Activated T-helper 17 cell treated with anti-CD3 and anti-CD28 coated beads, Interleukin-2, amount 50 U/mL, for 72 hours (primary cell): ENCODE results near the gene RFNG. TPM values are rescaled to one million over a fixed set of nuclear protein-coding genes. Genes with fewer than 3 reads are reported as not detected.

Experiments
- total RNA-seq, 2 donors: library from RNA; stranded (reverse); gene quantifications; one replicate each; pipeline ENCODE4 v1.2.3, GENCODE V29; 2022

RFNG gene
- total RNA-seq, 2 donors from 2014 or later, result 21.1 to 25.2 TPM

Other genes starting within 250 kb of the RFNG start
- under 1 TPM in 1 of 2 donors, not detected in 1; 0.26 TPM for gene GCGR, start 247.7 kb downstream of the RFNG start, total RNA-seq
- 10 to 100 TPM; 45.7 to 94.4 TPM for gene MCRIP1, start 218.5 kb downstream of the RFNG start, total RNA-seq
- not detected for gene PPP1R27, start 216.8 kb downstream of the RFNG start, total RNA-seq
- 100 to 1,000 TPM; 506 to 602 TPM for gene P4HB, start 191.3 kb downstream of the RFNG start, total RNA-seq
- 100 to 1,000 TPM; 384 to 814 TPM for gene ARHGDIA, start 180.5 kb downstream of the RFNG start, total RNA-seq
- gene ALYREF, start 160.2 kb downstream of the RFNG start, total RNA-seq, result 100 to 1,000 TPM; 103 to 251 TPM
- 100 to 1,000 TPM; 103 to 123 TPM for gene ANAPC11, start 160.1 kb downstream of the RFNG start, total RNA-seq
- gene NPB, start 149.6 kb downstream of the RFNG start, total RNA-seq, result under 1 TPM; 0.17 to 0.53 TPM
- 10 to 100 TPM; 10.1 to 26.8 TPM for gene PCYT2, start 140.4 kb downstream of the RFNG start, total RNA-seq
- gene SIRT7, start 133.6 kb downstream of the RFNG start, total RNA-seq, result 10 to 100 TPM; 41.3 to 47.5 TPM
- 10 to 100 TPM; 28.9 to 32.6 TPM for gene MAFG, start 124.1 kb downstream of the RFNG start, total RNA-seq
- gene PYCR1, start 114.5 kb downstream of the RFNG start, total RNA-seq, result 10 to 100 TPM; 25.1 to 40.6 TPM
- gene MYADML2, start 104.6 kb downstream of the RFNG start, total RNA-seq, result not detected
- 1 to 10 TPM in 1 of 2 donors, under 1 TPM in 1; 0.17 to 6.8 TPM for gene NOTUM, start 90.6 kb downstream of the RFNG start, total RNA-seq
- 10 to 100 TPM; 22.3 to 30.3 TPM for gene ASPSCR1, start 74.2 kb downstream of the RFNG start, total RNA-seq
- gene CENPX, start 28.9 kb downstream of the RFNG start, total RNA-seq, result 100 to 1,000 TPM in 1 of 2 donors, 10 to 100 TPM in 1; 66.1 to 102 TPM
- gene LRRC45, start 28.5 kb downstream of the RFNG start, total RNA-seq, result 10 to 100 TPM; 14.0 to 23.9 TPM
- gene RAC3, start 20.1 kb downstream of the RFNG start, total RNA-seq, result 1 to 10 TPM; 6.6 to 7.7 TPM
- gene DCXR, start 14.1 kb downstream of the RFNG start, total RNA-seq, result 10 to 100 TPM; 63.1 to 91.0 TPM
- 10 to 100 TPM; 46.2 to 97.2 TPM for gene GPS1, start 87 bp upstream of the RFNG start, total RNA-seq
- gene DUS1L, start 14.0 kb upstream of the RFNG start, total RNA-seq, result 100 to 1,000 TPM in 1 of 2 donors, 10 to 100 TPM in 1; 59.7 to 129 TPM
- 100 to 1,000 TPM; 109 to 242 TPM for gene FASN, start 46.4 kb upstream of the RFNG start, total RNA-seq
- gene CCDC57, start 161.0 kb upstream of the RFNG start, total RNA-seq, result 10 to 100 TPM; 36.9 to 37.7 TPM
- gene SLC16A3, start 177.2 kb upstream of the RFNG start, total RNA-seq, result 100 to 1,000 TPM; 167 to 309 TPM
- gene CSNK1D, start 221.9 kb upstream of the RFNG start, total RNA-seq, result 100 to 1,000 TPM; 140 to 142 TPM